NCI-H2029 treated with DMSO at 0.1 percent for 48 hours (cell line): ENCODE measurements around the gene PRKAG2.
"Not testable (repeated sequence)": the region's sequence is repeated elsewhere in the genome, so short reads cannot be mapped to it uniquely, and the experiment has no call there.

Source experiments
- DNase-seq: peaks from one replicate; lab custom pipeline; 2025; lab: John Stamatoyannopoulos, UW

Gene PRKAG2

GRCh38 chr7:151834271-151835035 lies 42.5 kb downstream of the PRKAG2 start:
- no peak for DNase-seq

GRCh38 chr7:151833691-151834090 lies 43.2 kb downstream of the PRKAG2 start:
- DNase-seq = no peak

- DNase-seq = no peak
These were observed 43.7 kb downstream of the PRKAG2 start for GRCh38 chr7:151833213-151833651.

GRCh38 chr7:151832656-151833055 lies 44.3 kb downstream of the PRKAG2 start:
- DNase-seq = no peak

- DNase-seq = no peak
These were observed 44.8 kb downstream of the PRKAG2 start for GRCh38 chr7:151832138-151832537.

- DNase-seq = no peak
These were observed 45.3 kb downstream of the PRKAG2 start for GRCh38 chr7:151831606-151832005.

- DNase-seq = no peak
These were observed 46.6 kb downstream of the PRKAG2 start for GRCh38 chr7:151830121-151830830.

GRCh38 chr7:151829707-151830106 lies 47.2 kb downstream of the PRKAG2 start:
- DNase-seq = no peak

GRCh38 chr7:151827620-151828019 lies 49.3 kb downstream of the PRKAG2 start:
- DNase-seq = no peak

GRCh38 chr7:151826316-151826715 lies 50.6 kb downstream of the PRKAG2 start:
- DNase-seq = not testable (repeated sequence)

- DNase-seq = no peak
These were observed 51.2 kb downstream of the PRKAG2 start for GRCh38 chr7:151825721-151826120.

GRCh38 chr7:151824373-151824933 lies 52.5 kb downstream of the PRKAG2 start:
- no peak for DNase-seq

- DNase-seq = no peak
These were observed 53.1 kb downstream of the PRKAG2 start for GRCh38 chr7:151823566-151824372.

- no peak for DNase-seq
These were observed 54.3 kb downstream of the PRKAG2 start for GRCh38 chr7:151822541-151823181.

GRCh38 chr7:151821806-151822540 lies 54.9 kb downstream of the PRKAG2 start:
- DNase-seq = no peak

- no peak for DNase-seq
These were observed 55.7 kb downstream of the PRKAG2 start for GRCh38 chr7:151821226-151821625.

GRCh38 chr7:151820491-151821105 lies 56.3 kb downstream of the PRKAG2 start:
- DNase-seq = no peak

- DNase-seq = no peak
These were observed 57.0 kb downstream of the PRKAG2 start for GRCh38 chr7:151819866-151820265.

- DNase-seq = no peak
These were observed 58.0 kb downstream of the PRKAG2 start for GRCh38 chr7:151818674-151819519.
